Astrocyte of the spinal cord (primary cell): Measurements from ENCODE around the gene MOV10L1.

Experiments
- DNase-seq: peaks from one replicate; pipeline ENCODE4 v3.0.0; 2011; ENCODE audit warnings: low read depth, low spot score
- H3K4me3 ChIP-seq: 2 replicates; pipeline ENCODE4 v1.5.1; 2011; ENCODE audit warnings: low read depth, mild to moderate bottlenecking, low read length, moderate library complexity
- in situ Hi-C: cut with HindIII; loops from 2 replicates; pipeline ENCODE4 v1.10.0; 2017; ENCODE audit warnings: low sequenced_read_pairs
- TF ChIP-seq, protein P1 (sequence below): IDR thresholded peaks from 2 replicates; pipeline ENCODE4 v1.5.1; 2012; ENCODE audit warnings: low read depth, mild to moderate bottlenecking, low read length, inconsistent platforms

MOV10L1 gene

DNA sequence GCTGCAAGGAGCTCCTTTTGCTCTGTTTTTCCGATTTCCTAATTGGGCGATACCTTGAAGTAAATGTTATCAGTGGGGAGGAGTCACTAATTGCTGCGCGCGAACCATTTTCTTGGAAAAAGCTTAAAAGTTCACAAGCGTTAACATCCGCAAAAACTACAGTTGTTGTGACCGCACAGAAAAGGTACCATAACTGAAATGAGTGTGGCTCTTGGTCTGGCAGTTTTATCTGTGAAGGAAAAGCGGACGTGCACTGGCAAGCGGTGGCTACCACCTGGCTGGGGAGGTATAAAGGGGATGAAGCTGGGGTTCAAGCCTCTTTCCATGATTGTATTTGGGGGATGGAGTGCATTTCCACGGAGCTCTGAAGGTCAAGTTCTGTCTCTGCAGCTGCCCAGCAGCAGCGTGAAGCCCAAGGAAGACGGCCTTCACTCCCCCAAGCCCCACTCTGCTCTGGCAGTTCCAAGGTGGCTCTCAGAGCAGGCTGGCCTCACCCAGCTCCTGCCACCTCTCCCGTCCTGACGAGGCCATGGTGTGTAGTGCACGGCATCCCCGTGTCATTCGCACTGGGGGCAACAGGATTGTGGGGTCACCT is 27.5 kb downstream of the MOV10L1 start:
- no peak overlapping the region for H3K4me3 ChIP-seq
- no peak for DNase-seq
- in situ Hi-C loops, result no loop called here
- TF ChIP-seq, protein P1, sequence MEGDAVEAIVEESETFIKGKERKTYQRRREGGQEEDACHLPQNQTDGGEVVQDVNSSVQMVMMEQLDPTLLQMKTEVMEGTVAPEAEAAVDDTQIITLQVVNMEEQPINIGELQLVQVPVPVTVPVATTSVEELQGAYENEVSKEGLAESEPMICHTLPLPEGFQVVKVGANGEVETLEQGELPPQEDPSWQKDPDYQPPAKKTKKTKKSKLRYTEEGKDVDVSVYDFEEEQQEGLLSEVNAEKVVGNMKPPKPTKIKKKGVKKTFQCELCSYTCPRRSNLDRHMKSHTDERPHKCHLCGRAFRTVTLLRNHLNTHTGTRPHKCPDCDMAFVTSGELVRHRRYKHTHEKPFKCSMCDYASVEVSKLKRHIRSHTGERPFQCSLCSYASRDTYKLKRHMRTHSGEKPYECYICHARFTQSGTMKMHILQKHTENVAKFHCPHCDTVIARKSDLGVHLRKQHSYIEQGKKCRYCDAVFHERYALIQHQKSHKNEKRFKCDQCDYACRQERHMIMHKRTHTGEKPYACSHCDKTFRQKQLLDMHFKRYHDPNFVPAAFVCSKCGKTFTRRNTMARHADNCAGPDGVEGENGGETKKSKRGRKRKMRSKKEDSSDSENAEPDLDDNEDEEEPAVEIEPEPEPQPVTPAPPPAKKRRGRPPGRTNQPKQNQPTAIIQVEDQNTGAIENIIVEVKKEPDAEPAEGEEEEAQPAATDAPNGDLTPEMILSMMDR, result no peak

DNA sequence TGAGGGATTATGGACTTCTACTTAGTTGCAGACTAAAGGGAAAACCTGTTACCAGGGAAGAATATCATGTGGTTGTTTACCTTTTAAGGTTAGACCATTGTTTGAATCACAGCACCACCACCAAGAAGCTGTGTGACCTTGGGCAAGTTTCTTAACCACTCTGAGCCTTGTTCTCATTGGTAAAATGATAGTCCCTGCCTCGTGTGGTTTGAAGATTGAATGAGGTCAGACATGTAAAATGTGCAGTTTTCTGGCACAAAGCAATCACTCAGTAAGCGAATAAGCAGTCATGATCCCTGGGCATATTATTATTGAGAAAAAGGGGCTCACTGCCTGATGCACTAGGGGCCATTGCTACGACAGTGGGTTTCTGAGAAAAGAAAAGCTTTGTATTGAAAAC is 28.3 kb downstream of the MOV10L1 start:
- in situ Hi-C loops, result no loop called here
- DNase-seq, result no peak
- no peak overlapping the region for H3K4me3 ChIP-seq
- TF ChIP-seq, protein P1, result no peak

DNA sequence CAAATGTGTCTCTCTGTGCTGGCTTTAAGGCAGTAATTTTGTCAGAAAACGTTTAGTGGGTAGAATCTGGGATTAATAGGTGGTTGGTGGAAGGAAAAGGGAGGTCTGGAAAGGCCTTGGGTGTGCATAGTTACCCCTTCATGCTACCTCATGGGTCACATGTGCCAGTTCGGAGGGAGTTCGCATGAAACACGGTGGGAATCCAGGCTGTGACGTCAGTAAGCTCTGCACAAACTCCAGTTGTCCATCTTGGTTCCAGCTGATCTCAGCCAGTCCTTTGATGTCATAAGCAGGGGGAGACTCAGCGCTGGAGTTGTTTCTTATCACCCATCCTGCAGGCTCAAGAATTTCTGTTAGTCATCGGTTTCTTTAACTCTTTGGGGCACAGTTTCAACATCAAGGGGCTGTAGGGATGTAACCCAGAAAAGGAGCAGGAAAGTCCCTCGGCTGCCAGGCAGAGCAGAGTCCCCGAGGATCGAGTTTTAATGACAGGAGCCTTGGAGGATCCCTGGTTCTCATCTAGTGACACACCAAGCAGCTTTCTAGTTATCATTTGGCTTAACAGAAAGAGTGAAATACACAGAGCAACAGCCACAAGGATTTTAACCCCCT is 28.9 kb downstream of the MOV10L1 start:
- peak; percentile 91 for DNase-seq
- no peak overlapping the region for H3K4me3 ChIP-seq
- TF ChIP-seq, protein P1, result no peak
- in situ Hi-C loops, result no loop called here

DNA sequence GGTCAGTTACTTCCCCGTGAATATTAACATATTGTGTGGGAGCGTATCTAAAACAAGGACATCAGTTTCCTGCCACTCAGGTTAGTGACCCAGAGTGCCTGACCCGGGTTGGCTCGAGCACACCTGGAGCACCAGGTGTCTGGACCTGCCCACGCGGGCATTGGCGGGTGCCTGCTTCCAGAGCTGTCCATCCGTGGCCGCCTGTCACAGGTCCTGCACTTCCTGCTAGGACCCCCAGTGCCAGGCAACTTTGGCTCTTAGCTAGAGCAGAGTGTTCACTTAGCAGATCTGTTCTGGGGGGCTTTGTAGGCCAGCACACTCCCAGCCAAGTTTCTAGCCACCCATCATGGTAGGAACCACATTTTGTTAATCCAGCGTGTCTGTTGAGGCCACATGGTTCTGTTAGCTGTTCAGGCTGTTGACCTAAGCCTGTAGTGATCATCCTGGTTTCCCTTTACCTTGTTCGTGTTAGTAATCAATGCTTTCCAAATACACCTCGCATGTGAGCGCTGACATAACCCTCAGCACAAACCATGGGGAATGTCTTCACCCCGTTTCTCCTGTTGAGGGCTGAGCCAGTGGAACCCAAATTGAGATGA is 29.5 kb downstream of the MOV10L1 start:
- TF ChIP-seq, protein P1, result no peak
- in situ Hi-C loops, result no loop called here
- no peak for DNase-seq
- no peak overlapping the region for H3K4me3 ChIP-seq

DNA sequence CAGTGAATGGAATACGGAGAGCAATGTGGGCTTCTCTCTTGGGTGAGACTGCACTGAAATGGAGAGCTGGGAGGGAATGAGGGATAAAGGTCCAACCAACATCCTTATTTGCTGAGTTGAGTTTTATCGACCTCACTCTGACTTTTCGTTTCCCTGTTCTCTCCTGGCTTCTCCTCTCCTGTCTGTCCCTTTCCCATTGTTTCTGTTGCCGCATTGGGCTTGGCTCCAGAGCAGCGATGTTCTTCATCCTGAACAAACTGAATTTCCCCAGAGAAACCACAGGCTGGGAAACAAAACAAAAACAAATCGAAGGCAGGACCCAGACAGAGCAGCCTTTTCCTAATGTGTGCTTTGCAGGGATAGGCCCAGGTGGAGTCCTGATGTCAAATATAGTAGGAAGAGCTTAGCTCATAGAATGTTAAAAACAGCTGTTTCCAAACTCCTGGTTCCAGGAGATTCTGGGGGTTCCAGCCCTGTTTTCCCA is 30.0 kb downstream of the MOV10L1 start:
- peak; percentile 49 for DNase-seq
- in situ Hi-C loops, result no loop called here
- TF ChIP-seq, protein P1, result no peak

DNA sequence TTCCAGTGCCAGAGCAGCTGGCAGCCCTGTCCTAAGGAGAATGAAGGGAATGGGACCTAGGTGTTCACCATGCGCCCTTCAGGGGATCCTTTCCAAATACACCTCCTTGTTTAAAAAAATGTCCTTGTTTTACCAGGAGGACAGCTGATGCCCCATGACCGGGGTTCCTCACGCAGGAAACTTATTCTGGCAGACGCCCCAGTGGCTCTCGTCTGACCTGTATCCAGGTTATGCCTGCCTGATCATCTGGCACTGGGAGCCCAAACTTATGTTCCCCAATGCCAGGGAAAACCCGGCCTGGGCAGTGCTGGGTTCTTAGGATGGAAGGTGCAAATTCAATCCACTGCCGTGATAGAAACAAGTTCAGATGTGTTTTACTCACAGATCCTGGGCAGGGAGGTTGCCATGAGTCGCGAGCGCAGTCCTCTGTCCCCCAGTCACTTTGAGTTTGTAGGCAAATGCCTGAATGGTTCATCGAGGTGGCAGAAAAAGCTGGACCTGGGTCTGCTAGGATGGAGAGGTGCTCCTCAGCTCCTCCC is 31.5 kb downstream of the MOV10L1 start:
- no peak for DNase-seq
- in situ Hi-C loops, result no loop called here
- H3K4me3 ChIP-seq, result no peak overlapping the region
- TF ChIP-seq, protein P1, result no peak

More for the DNA sequence above, 30.0 kb downstream of the MOV10L1 start:
- H3K4me3 ChIP-seq, result no peak overlapping the region
